HepG2 (cell line): ENCODE measurements around the gene CYP2W1. TPM values are rescaled to one million over a fixed set of nuclear protein-coding genes. Genes with fewer than 3 reads are reported as not detected.

Source experiments
- CBX2 ChIP-seq, 2 experiments: fragments of 200-600 bp in 1 of 2; sonication (generic); formaldehyde crosslinking in 1 of 2; IDR thresholded peaks; 2 replicates each; pipeline versions ENCODE4 v1.7.0 to v1.8.1; 2018 to 2022; ENCODE audit warnings: low read depth in 2 of 2, low read length in 1 of 2, mild to moderate bottlenecking in 1 of 2, missing genetic modification reagents in 1 of 2
- EP300 ChIP-seq, 3 experiments: sonication (generic) in 1 of 3; formaldehyde crosslinking in 1 of 3; IDR thresholded peaks; 2 replicates each; pipeline versions ENCODE4 v1.5.1 to v1.6.1; 2011 to 2020; ENCODE audit warnings: low read depth in 2 of 3, low read length in 2 of 3, borderline replicate concordance in 1 of 3, improper control_type of control experiment in 1 of 3, mild to moderate bottlenecking in 1 of 3, missing genetic modification reagents in 1 of 3, moderate library complexity in 1 of 3
- KLF15 ChIP-seq: sonication (generic); formaldehyde crosslinking; IDR thresholded peaks from 2 replicates; pipeline ENCODE4 v1.8.1; 2023; ENCODE audit warnings: borderline replicate concordance, mild to moderate bottlenecking, inconsistent platforms, missing genetic modification reagents, mixed read lengths
- ONECUT2 ChIP-seq: sonication (generic); formaldehyde crosslinking; IDR thresholded peaks from 2 replicates; pipeline ENCODE4 v1.4.0; 2020; ENCODE audit warnings: missing genetic modification reagents
- PHF21A ChIP-seq: sonication (generic); formaldehyde crosslinking; IDR thresholded peaks from 2 replicates; pipeline ENCODE4 v1.5.0; 2020; ENCODE audit warnings: mild to moderate bottlenecking, missing genetic modification reagents
- RAD21 ChIP-seq: fragments of 450-650 bp; formaldehyde crosslinking; IDR thresholded peaks from 2 replicates; pipeline ENCODE4 v1.5.0; 2020; ENCODE audit warnings: mild to moderate bottlenecking
- RFX5 ChIP-seq: IDR thresholded peaks from 2 replicates; pipeline ENCODE4 v1.6.1; 2011; ENCODE audit warnings: low read depth, low read length, improper control_type of control experiment
- TRIM24 ChIP-seq: sonication (generic); formaldehyde crosslinking; IDR thresholded peaks from 2 replicates; pipeline ENCODE4 v1.8.0; 2022; ENCODE audit warnings: mild to moderate bottlenecking, missing genetic modification reagents
- ZBTB1 ChIP-seq: sonication (generic); formaldehyde crosslinking; IDR thresholded peaks from 2 replicates; pipeline ENCODE4 v1.4.0; 2020; ENCODE audit warnings: missing genetic modification reagents, borderline replicate concordance
- ZNF12 ChIP-seq: sonication (generic); formaldehyde crosslinking; IDR thresholded peaks from 2 replicates; pipeline ENCODE4 v1.5.0; 2020; ENCODE audit warnings: missing genetic modification reagents
- ZNF616 ChIP-seq: sonication (generic); formaldehyde crosslinking; IDR thresholded peaks from 2 replicates; pipeline ENCODE4 v1.5.0; 2020; ENCODE audit warnings: low read depth, mild to moderate bottlenecking, missing genetic modification reagents
- ZNF644 ChIP-seq: IDR thresholded peaks from 2 replicates; pipeline ENCODE4 v1.6.1; 2016; ENCODE audit warnings: low read depth
- ZNF652 ChIP-seq: IDR thresholded peaks from 2 replicates; pipeline ENCODE4 v1.6.1; 2016; ENCODE audit warnings: low read depth, borderline replicate concordance
- ZSCAN22 ChIP-seq: sonication (generic); formaldehyde crosslinking; IDR thresholded peaks from 2 replicates; pipeline ENCODE4 v1.4.0; 2020; ENCODE audit warnings: mild to moderate bottlenecking, missing genetic modification reagents
- polyA plus RNA-seq, 8 experiments: library from polyadenylated mRNA; depleted of rRNA in 3 of 8; stranded (reverse) in 7 of 8; unstranded in 1 of 8; fragments of >200 nt; fragmentation: Illumina TruSeq in 4 of 8; extraction: Trizol in 4 of 8; gene quantifications; 2 replicates each; pipeline versions ENCODE4 v1.2.1 to v1.2.3, GENCODE V29; 2011 to 2016; ENCODE audit warnings: low read depth in 4 of 8, missing spikeins in 1 of 8, mixed read lengths in 1 of 8; ENCODE audit not compliant: insufficient read depth in 1 of 8
- total RNA-seq, 5 experiments: library from RNA; depleted of rRNA; stranded (reverse); fragments of >200 nt; fragmentation: Illumina TruSeq; extraction: Trizol; gene quantifications; 2 replicates each; pipeline ENCODE4 v1.2.3, GENCODE V29; 2016; ENCODE audit warnings: low read depth in 1 of 5
- TF ChIP-seq, protein P1 (sequence below): sonication (generic); formaldehyde crosslinking; IDR thresholded peaks from 2 replicates; pipeline ENCODE4 v1.9.0; 2021; ENCODE audit warnings: missing genetic modification reagents, mild to moderate bottlenecking, borderline replicate concordance
- TF ChIP-seq, protein P2 (sequence below): sonication (generic); formaldehyde crosslinking; IDR thresholded peaks from 2 replicates; pipeline ENCODE4 v1.4.0; 2020; ENCODE audit warnings: mild to moderate bottlenecking, missing genetic modification reagents
- TF ChIP-seq, protein P3 (sequence below): sonication (generic); formaldehyde crosslinking; IDR thresholded peaks from 2 replicates; pipeline ENCODE4 v1.4.0; 2020; ENCODE audit warnings: missing genetic modification reagents
- TF ChIP-seq, protein P4 (sequence below): sonication (generic); formaldehyde crosslinking; IDR thresholded peaks from 2 replicates; pipeline ENCODE4 v1.5.0; 2020; ENCODE audit warnings: missing genetic modification reagents
- TF ChIP-seq, protein P5 (sequence below): IDR thresholded peaks from 2 replicates; pipeline ENCODE4 v1.6.1; 2016

The CYP2W1 gene
- total and polyA plus RNA-seq, 2 of the 13 experiments (the other 11 are each of a cell fraction or from before 2014, with no cell fraction given) = 19.5 to 31.7 TPM

DNA sequence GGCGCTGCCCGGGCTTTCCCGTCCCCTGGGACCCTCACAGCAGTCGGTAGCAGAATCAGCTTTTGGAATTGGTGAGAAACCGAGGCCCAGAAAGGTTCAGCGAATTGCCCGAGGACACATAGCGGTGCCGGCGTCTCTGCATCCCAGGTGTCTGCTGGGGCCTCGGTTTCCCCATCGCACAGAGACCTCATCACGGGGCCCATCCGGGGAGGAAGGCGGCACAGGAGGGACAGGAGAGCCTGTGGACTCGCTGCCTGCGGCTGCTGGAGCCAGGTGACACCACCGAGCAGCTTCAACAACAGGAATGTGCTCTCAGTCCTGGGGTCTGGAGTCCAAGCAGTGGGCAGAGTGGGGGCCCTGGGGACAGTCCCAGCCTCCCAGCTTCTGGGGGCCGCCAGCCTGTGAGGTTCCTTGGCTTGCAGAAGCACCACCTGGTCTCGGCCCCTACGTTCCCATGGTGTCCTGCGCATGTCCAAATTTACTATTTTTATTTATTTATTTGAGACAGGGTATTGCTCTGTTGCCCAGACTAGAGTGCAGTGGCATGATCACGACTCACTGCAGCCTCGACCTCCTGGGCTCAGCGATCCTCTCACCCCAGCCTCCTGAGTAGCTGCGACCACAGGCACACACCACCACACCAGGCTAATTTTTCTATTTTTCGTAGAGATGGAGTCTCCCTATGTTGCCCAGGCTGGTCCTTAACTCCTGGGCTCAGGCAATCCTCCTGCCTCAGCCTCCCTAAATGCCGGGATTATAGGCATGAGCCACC, 7.1 kb upstream of the CYP2W1 start (continued):
- TF ChIP-seq, protein P1, sequence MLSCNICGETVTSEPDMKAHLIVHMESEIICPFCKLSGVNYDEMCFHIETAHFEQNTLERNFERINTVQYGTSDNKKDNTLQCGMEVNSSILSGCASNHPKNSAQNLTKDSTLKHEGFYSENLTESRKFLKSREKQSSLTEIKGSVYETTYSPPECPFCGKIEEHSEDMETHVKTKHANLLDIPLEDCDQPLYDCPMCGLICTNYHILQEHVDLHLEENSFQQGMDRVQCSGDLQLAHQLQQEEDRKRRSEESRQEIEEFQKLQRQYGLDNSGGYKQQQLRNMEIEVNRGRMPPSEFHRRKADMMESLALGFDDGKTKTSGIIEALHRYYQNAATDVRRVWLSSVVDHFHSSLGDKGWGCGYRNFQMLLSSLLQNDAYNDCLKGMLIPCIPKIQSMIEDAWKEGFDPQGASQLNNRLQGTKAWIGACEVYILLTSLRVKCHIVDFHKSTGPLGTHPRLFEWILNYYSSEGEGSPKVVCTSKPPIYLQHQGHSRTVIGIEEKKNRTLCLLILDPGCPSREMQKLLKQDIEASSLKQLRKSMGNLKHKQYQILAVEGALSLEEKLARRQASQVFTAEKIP (CRISPR knock-in tag) = no peak
- TF ChIP-seq, protein P2, sequence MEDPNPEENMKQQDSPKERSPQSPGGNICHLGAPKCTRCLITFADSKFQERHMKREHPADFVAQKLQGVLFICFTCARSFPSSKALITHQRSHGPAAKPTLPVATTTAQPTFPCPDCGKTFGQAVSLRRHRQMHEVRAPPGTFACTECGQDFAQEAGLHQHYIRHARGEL (CRISPR knock-in tag) = no peak
- TF ChIP-seq ONECUT2 (CRISPR knock-in tag) = no peak
- TF ChIP-seq, protein P3, sequence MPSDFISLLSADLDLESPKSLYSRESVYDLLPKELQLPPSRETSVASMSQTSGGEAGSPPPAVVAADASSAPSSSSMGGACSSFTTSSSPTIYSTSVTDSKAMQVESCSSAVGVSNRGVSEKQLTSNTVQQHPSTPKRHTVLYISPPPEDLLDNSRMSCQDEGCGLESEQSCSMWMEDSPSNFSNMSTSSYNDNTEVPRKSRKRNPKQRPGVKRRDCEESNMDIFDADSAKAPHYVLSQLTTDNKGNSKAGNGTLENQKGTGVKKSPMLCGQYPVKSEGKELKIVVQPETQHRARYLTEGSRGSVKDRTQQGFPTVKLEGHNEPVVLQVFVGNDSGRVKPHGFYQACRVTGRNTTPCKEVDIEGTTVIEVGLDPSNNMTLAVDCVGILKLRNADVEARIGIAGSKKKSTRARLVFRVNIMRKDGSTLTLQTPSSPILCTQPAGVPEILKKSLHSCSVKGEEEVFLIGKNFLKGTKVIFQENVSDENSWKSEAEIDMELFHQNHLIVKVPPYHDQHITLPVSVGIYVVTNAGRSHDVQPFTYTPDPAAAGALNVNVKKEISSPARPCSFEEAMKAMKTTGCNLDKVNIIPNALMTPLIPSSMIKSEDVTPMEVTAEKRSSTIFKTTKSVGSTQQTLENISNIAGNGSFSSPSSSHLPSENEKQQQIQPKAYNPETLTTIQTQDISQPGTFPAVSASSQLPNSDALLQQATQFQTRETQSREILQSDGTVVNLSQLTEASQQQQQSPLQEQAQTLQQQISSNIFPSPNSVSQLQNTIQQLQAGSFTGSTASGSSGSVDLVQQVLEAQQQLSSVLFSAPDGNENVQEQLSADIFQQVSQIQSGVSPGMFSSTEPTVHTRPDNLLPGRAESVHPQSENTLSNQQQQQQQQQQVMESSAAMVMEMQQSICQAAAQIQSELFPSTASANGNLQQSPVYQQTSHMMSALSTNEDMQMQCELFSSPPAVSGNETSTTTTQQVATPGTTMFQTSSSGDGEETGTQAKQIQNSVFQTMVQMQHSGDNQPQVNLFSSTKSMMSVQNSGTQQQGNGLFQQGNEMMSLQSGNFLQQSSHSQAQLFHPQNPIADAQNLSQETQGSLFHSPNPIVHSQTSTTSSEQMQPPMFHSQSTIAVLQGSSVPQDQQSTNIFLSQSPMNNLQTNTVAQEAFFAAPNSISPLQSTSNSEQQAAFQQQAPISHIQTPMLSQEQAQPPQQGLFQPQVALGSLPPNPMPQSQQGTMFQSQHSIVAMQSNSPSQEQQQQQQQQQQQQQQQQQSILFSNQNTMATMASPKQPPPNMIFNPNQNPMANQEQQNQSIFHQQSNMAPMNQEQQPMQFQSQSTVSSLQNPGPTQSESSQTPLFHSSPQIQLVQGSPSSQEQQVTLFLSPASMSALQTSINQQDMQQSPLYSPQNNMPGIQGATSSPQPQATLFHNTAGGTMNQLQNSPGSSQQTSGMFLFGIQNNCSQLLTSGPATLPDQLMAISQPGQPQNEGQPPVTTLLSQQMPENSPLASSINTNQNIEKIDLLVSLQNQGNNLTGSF (CRISPR knock-in tag) = no peak
- no peak for TF ChIP-seq ZNF652 (CRISPR knock-in tag)
- TF ChIP-seq EP300 (IDR thresholded peaks at IDR 0.05; ENCODE audit: low read depth in 2 of 2, low read length in 2 of 2) = no peak
- TF ChIP-seq EP300 (CRISPR knock-in tag; IDR thresholded peaks at IDR 0.05; ENCODE audit: borderline replicate concordance) = no peak
- no peak for TF ChIP-seq PHF21A
- no peak for TF ChIP-seq ZNF12
- TF ChIP-seq KLF15 = no peak
- no peak for TF ChIP-seq RFX5
- no peak for TF ChIP-seq ZNF616 (CRISPR knock-in tag)
- TF ChIP-seq ZBTB1 (CRISPR knock-in tag) = no peak
- no peak for TF ChIP-seq CBX2 (IDR thresholded peaks at IDR 0.05; ENCODE audit: low read depth, low read length)
- no peak for TF ChIP-seq CBX2 (CRISPR knock-in tag; IDR thresholded peaks at IDR 0.05; ENCODE audit: low read depth)
- peak; percentile 21 for TF ChIP-seq RAD21 (CRISPR knock-in tag)
- TF ChIP-seq, protein P4, sequence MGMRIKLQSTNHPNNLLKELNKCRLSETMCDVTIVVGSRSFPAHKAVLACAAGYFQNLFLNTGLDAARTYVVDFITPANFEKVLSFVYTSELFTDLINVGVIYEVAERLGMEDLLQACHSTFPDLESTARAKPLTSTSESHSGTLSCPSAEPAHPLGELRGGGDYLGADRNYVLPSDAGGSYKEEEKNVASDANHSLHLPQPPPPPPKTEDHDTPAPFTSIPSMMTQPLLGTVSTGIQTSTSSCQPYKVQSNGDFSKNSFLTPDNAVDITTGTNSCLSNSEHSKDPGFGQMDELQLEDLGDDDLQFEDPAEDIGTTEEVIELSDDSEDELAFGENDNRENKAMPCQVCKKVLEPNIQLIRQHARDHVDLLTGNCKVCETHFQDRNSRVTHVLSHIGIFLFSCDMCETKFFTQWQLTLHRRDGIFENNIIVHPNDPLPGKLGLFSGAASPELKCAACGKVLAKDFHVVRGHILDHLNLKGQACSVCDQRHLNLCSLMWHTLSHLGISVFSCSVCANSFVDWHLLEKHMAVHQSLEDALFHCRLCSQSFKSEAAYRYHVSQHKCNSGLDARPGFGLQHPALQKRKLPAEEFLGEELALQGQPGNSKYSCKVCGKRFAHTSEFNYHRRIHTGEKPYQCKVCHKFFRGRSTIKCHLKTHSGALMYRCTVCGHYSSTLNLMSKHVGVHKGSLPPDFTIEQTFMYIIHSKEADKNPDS = no peak
- TF ChIP-seq TRIM24 (CRISPR knock-in tag) = no peak
- no peak for TF ChIP-seq ZNF644 (CRISPR knock-in tag)
- TF ChIP-seq, protein P5, sequence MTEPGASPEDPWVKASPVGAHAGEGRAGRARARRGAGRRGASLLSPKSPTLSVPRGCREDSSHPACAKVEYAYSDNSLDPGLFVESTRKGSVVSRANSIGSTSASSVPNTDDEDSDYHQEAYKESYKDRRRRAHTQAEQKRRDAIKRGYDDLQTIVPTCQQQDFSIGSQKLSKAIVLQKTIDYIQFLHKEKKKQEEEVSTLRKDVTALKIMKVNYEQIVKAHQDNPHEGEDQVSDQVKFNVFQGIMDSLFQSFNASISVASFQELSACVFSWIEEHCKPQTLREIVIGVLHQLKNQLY (CRISPR knock-in tag) = no peak
- no peak for TF ChIP-seq ZSCAN22 (CRISPR knock-in tag)
